Measurements from ENCODE around the gene PTRH1. TPM values are rescaled to one million over a fixed set of nuclear protein-coding genes. Genes with fewer than 3 reads are reported as not detected.

Gene PTRH1
- polyA plus RNA-seq, 1 experiment, result 5.2 TPM

- POLR2A ChIA-PET, result no interaction called here
- CTCF ChIA-PET, result no interaction called here
- peaks cover 31% of the 10 kb centered on the region for H3K27me3 ChIP-seq (ENCODE audit: control insufficient read depth, insufficient read depth, low read length)
- H3K4me3 ChIP-seq (ENCODE audit: low read depth, low read length), result no peak overlapping the region
- no peak for TF ChIP-seq CTCF (IDR thresholded peaks at IDR 0.05; ENCODE audit: low read depth, low read length)
- no peak overlapping the region for H3K27ac ChIP-seq (ENCODE audit: low read depth, low read length)
- no peaks in the 10 kb centered on the region; the same call in 1 of the 2 replicates for H3K9me3 ChIP-seq (ENCODE audit: control insufficient read depth, insufficient read depth, low read length)
- no peak for DNase-seq (ENCODE audit: low read depth, low spot score)
These were observed 38.9 kb upstream of the PTRH1 start for GRCh38 chr9:127754099-127755060.

DNA sequence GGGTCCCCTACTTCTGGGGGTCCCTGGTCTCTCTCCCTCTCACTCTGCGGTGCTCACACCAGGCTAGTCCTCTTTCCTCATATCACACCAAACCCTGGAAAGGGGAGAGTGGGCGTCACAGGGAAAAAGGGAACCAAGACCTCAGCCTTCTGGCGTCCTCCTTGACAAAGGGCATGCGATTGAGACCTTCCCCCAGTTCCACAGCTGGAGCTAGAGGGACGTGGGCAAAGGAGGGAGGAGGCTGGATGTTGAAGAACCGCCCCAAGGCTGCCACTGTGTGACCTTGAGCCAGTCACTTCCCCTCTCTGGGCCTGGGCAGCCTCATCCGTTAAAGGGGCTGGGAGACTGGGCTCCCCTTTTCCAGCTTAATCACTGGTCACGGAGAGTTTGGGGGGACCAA is 38.2 kb upstream of the PTRH1 start:
- no peak overlapping the region for H3K27ac ChIP-seq (ENCODE audit: low read depth, low read length)
- peaks cover 33% of the 10 kb centered on the region for H3K27me3 ChIP-seq (ENCODE audit: control insufficient read depth, insufficient read depth, low read length)
- DNase-seq (ENCODE audit: low read depth, low spot score), result no peak
- no peak for TF ChIP-seq CTCF (IDR thresholded peaks at IDR 0.05; ENCODE audit: low read depth, low read length)
- POLR2A ChIA-PET, result no interaction called here
- CTCF ChIA-PET, result no interaction called here
- H3K4me3 ChIP-seq (ENCODE audit: low read depth, low read length), result no peak overlapping the region
- no peaks in the 10 kb centered on the region; the same call in 1 of the 2 replicates for H3K9me3 ChIP-seq (ENCODE audit: control insufficient read depth, insufficient read depth, low read length)

DNA sequence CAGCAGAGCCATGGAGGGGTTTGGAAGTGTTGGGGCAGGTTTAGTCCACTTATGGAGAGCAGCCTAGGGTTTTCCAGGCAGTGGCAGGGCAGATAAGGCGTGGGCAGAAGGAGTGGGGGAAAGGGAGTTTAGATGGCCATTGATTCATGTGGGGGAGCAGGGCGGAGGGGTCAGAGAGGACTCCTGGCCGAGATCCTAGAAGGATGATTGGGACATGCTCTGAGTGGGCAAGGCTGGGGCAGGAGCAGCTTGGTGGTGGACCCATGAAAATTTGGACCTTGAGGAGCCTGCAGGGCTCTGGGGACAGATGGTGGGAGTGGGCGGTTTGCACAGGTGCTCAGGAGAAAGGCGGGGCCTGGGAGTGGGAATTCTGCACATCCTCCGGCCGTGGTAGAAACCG is 37.7 kb upstream of the PTRH1 start:
- Histone ChIP-seq H3K4me3 (ENCODE audit: low read depth, low read length) (no peak overlapping the region), H3K27ac (ENCODE audit: low read depth, low read length) (no peak overlapping the region), H3K9me3 (ENCODE audit: control insufficient read depth, insufficient read depth, low read length) (no peaks in the 10 kb centered on the region; the same call in 1 of the 2 replicates), H3K27me3 (ENCODE audit: control insufficient read depth, insufficient read depth, low read length) (peaks cover 36% of the 10 kb centered on the region)
- ChIA-PET CTCF (no interaction called here), POLR2A (no interaction called here)
- DNase-seq (ENCODE audit: low read depth, low spot score), result no peak
- no peak for TF ChIP-seq CTCF (IDR thresholded peaks at IDR 0.05; ENCODE audit: low read depth, low read length)

DNA sequence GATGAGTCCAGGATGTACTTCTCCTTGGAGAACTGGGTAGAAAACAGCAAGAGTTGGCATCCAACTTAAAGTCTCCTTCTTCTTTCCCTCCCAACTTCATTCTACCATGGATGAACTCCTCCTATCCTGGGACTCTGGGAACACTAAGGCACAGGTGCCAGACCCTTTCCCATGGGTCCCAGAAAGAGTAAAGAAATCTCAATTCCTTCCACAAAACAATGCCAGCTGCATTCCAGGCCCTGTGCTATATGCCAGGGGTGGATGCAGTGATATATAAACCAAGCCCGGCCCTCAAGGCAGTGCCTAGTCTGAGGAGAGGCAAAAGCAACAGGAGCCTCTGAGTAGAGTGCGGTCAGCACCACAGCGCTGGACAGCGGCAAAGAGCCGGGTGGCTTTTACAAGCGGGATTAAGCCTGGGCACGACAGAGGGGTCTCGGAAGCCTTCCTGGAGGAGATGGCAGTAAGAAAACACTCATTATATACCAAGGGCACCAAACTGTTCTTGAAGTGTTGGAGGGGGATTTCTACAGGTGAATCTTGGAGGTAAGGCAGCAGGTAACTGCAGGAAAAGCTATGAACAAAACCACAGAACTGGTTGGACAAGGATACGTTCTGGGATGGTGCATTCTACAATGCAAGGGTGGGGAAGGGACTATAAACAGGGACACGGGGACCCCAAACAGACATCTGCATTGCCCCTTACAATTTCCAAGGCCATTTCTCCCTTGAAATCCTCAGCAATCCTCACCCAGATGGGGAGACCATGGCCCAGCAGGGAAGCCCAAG is 36.0 kb upstream of the PTRH1 start:
- no peak overlapping the region for H3K27ac ChIP-seq (ENCODE audit: low read depth, low read length)
- no peak overlapping the region for H3K4me3 ChIP-seq (ENCODE audit: low read depth, low read length)
- H3K9me3 ChIP-seq (ENCODE audit: control insufficient read depth, insufficient read depth, low read length), result no peaks in the 10 kb centered on the region; the same call in 1 of the 2 replicates
- POLR2A ChIA-PET, result interaction anchor here (0.6 kb wide), 1 partner anchor 102 kb away, joined by 3 read pairs; no protein-coding TSS in a partner anchor
- H3K27me3 ChIP-seq (ENCODE audit: control insufficient read depth, insufficient read depth, low read length), result peaks cover 46% of the 10 kb centered on the region
- no peak for DNase-seq (ENCODE audit: low read depth, low spot score)
- CTCF ChIA-PET, result no interaction called here
- no peak for TF ChIP-seq CTCF (IDR thresholded peaks at IDR 0.05; ENCODE audit: low read depth, low read length)

Measured in AG04450 (cell line).